NT2/D1 (cell line): Measurements from ENCODE around the gene NOTCH2.

Source experiments
- DNase-seq: peaks from one replicate; pipeline ENCODE4 v3.0.0-alpha.2; 2011; ENCODE audit warnings: low read depth, low spot score
- H3K27me3 ChIP-seq: 2 replicates; pipeline ENCODE4 v1.6.0; 2011; ENCODE audit warnings: mild to moderate bottlenecking; ENCODE audit not compliant: insufficient read length, insufficient read depth
- H3K36me3 ChIP-seq: 2 replicates; pipeline ENCODE4 v1.6.1; 2011; ENCODE audit warnings: mild to moderate bottlenecking, low read length, mixed read lengths; ENCODE audit not compliant: insufficient read depth, insufficient read length
- H3K4me1 ChIP-seq: 2 replicates; pipeline ENCODE4 v1.5.1; 2011; ENCODE audit not compliant: insufficient read depth, insufficient read length
- H3K4me3 ChIP-seq: 2 replicates; pipeline ENCODE4 v1.5.1; 2011; ENCODE audit warnings: low read depth; ENCODE audit not compliant: insufficient read length
- H3K9ac ChIP-seq: 2 replicates; pipeline ENCODE4 v1.6.0; 2011; ENCODE audit warnings: low read depth; ENCODE audit not compliant: insufficient read length
- H3K9me3 ChIP-seq: 2 replicates; pipeline ENCODE4 v1.5.1; 2011; ENCODE audit warnings: mild to moderate bottlenecking, low read length; ENCODE audit not compliant: insufficient read depth
- SUZ12 ChIP-seq: IDR thresholded peaks from 2 replicates; pipeline ENCODE4 v1.6.1; 2011; ENCODE audit not compliant: insufficient read length, insufficient read depth; ENCODE audit errors: extremely low read depth
- YY1 ChIP-seq: IDR thresholded peaks from 2 replicates; pipeline ENCODE4 v1.6.1; 2011; ENCODE audit not compliant: insufficient read length, insufficient read depth
- ZNF274 ChIP-seq: IDR thresholded peaks from 2 replicates; pipeline ENCODE4 v1.6.1; 2011; ENCODE audit warnings: mild to moderate bottlenecking, low read depth, low read length

The NOTCH2 gene

GRCh38 chr1:119884711-119885110 is 184.8 kb downstream of the NOTCH2 start:
- H3K36me3 ChIP-seq, result no peaks in the 10 kb centered on the region
- no peak overlapping the region for H3K4me3 ChIP-seq
- H3K27me3 ChIP-seq, result no peaks in the 10 kb centered on the region
- no peaks in the 10 kb centered on the region for H3K9me3 ChIP-seq
- TF ChIP-seq ZNF274, result no peak
- TF ChIP-seq YY1, result no peak
- no peak for TF ChIP-seq SUZ12
- DNase-seq, result no peak
- H3K9ac ChIP-seq, result no peak overlapping the region
- no peaks in the 10 kb centered on the region for H3K4me1 ChIP-seq

GRCh38 chr1:119883826-119884225 is 185.6 kb downstream of the NOTCH2 start:
- Histone ChIP-seq H3K4me3 (no peak overlapping the region), H3K9ac (no peak overlapping the region), H3K27me3 (no peaks in the 10 kb centered on the region), H3K9me3 (no peaks in the 10 kb centered on the region), H3K36me3 (no peaks in the 10 kb centered on the region), H3K4me1 (no peaks in the 10 kb centered on the region)
- no peak for DNase-seq
- TF ChIP-seq ZNF274 (no peak), YY1 (no peak), SUZ12 (no peak)

- Histone ChIP-seq H3K27me3 (no peaks in the 10 kb centered on the region), H3K36me3 (no peaks in the 10 kb centered on the region), H3K4me3 (no peak overlapping the region), H3K9ac (no peak overlapping the region), H3K9me3 (no peaks in the 10 kb centered on the region), H3K4me1 (no peaks in the 10 kb centered on the region)
- no peak for DNase-seq
- no peak for TF ChIP-seq ZNF274
Measured at GRCh38 chr1:119882132-119883049, 187.1 kb downstream of the NOTCH2 start.

- Histone ChIP-seq H3K27me3 (no peaks in the 10 kb centered on the region), H3K4me3 (no peak overlapping the region), H3K36me3 (no peaks in the 10 kb centered on the region), H3K9ac (no peak overlapping the region), H3K4me1 (no peaks in the 10 kb centered on the region), H3K9me3 (no peaks in the 10 kb centered on the region)
- DNase-seq, result no peak
- TF ChIP-seq SUZ12, result no peak
- no peak for TF ChIP-seq ZNF274
- no peak for TF ChIP-seq YY1
Measured at GRCh38 chr1:119879510-119880434, 189.7 kb downstream of the NOTCH2 start.

- no peak for TF ChIP-seq ZNF274
- no peak for TF ChIP-seq SUZ12
- TF ChIP-seq YY1, result no peak
- Histone ChIP-seq H3K4me3 (no peak overlapping the region), H3K27me3 (no peaks in the 10 kb centered on the region), H3K36me3 (no peaks in the 10 kb centered on the region), H3K9ac (no peak overlapping the region), H3K9me3 (no peaks in the 10 kb centered on the region), H3K4me1 (no peaks in the 10 kb centered on the region)
- DNase-seq, result no peak
Measured at GRCh38 chr1:119878171-119878570, 191.3 kb downstream of the NOTCH2 start.

GRCh38 chr1:119874186-119874585 is 195.3 kb downstream of the NOTCH2 start:
- no peak overlapping the region for H3K9ac ChIP-seq
- no peak for DNase-seq
- no peaks in the 10 kb centered on the region for H3K36me3 ChIP-seq
- no peak overlapping the region for H3K4me3 ChIP-seq
- no peaks in the 10 kb centered on the region for H3K9me3 ChIP-seq
- H3K4me1 ChIP-seq, result no peaks in the 10 kb centered on the region
- TF ChIP-seq ZNF274 (no peak), YY1 (no peak), SUZ12 (no peak)
- no peaks in the 10 kb centered on the region for H3K27me3 ChIP-seq
